Inferior parietal cortex (tissue), 1 donor: ENCODE results near the gene TRMT112.
A peak's percentile ranks its signal among the peaks of the same experiment; 100 is the strongest.
"Not testable (repeated sequence)": the region's sequence is repeated elsewhere in the genome, so short reads cannot be mapped to it uniquely, and the experiment has no call there.

Experiments
- DNase-seq: peaks from one replicate; pipeline ENCODE4 v3.0.0-alpha.2; 2016; ENCODE audit errors: extremely low spot score

Gene TRMT112

GRCh38 chr11:64331569-64332371 lies 14.4 kb upstream of the TRMT112 start:
- peak; percentile 20 for DNase-seq

GRCh38 chr11:64330888-64331287 lies 13.5 kb upstream of the TRMT112 start:
- DNase-seq = no peak

GRCh38 chr11:64327993-64328392 lies 10.6 kb upstream of the TRMT112 start:
- no peak for DNase-seq

GRCh38 chr11:64327375-64327774 lies 10.0 kb upstream of the TRMT112 start:
- DNase-seq = no peak

GRCh38 chr11:64324692-64325469 lies 7.5 kb upstream of the TRMT112 start:
- DNase-seq = no peak

GRCh38 chr11:64323984-64324383 lies 6.6 kb upstream of the TRMT112 start:
- DNase-seq = not testable (repeated sequence)

GRCh38 chr11:64323373-64323772 lies 6.0 kb upstream of the TRMT112 start:
- no peak for DNase-seq

GRCh38 chr11:64322925-64323260 lies 5.5 kb upstream of the TRMT112 start:
- no peak for DNase-seq

GRCh38 chr11:64321533-64321932 lies 4.2 kb upstream of the TRMT112 start:
- DNase-seq = no peak

- no peak for DNase-seq
Measured at GRCh38 chr11:64321026-64321425, 3.7 kb upstream of the TRMT112 start.

- DNase-seq = no peak
Measured at GRCh38 chr11:64320556-64320955, 3.2 kb upstream of the TRMT112 start.

GRCh38 chr11:64318766-64319761 lies 1.7 kb upstream of the TRMT112 start:
- no peak for DNase-seq

GRCh38 chr11:64317961-64318765 lies 804 bp upstream of the TRMT112 start, which contains the start of gene PRDX5:
Gene PRDX5 (plus strand): TSS chr11:64318121. CDS start chr11:64318216, 95 bp downstream.
- peak; percentile 97 for DNase-seq

- no peak for DNase-seq
Measured at GRCh38 chr11:64316672-64317324, 561 bp downstream of the TRMT112 start.

- not testable (repeated sequence) for DNase-seq
Measured at GRCh38 chr11:64315667-64316526, 1.5 kb downstream of the TRMT112 start.

GRCh38 chr11:64314805-64315561 lies 2.4 kb downstream of the TRMT112 start:
- no peak for DNase-seq

- no peak for DNase-seq
Measured at GRCh38 chr11:64314146-64314804, 3.1 kb downstream of the TRMT112 start.

- no peak for DNase-seq
Measured at GRCh38 chr11:64313491-64314145, 3.7 kb downstream of the TRMT112 start.
